Natural killer cell (primary cell): ENCODE results near the gene ATP9A. TPM values are rescaled to one million over a fixed set of nuclear protein-coding genes. Genes with fewer than 3 reads are reported as not detected.

Experiments used
- ATAC-seq, 3 donors: fragments of 150-1000 bp in 2 of 3; fragments of 200-7000 bp in 1 of 3; cut with Tn5 transposase; 1 replicate in 1 of 3; 2 replicates in 2 of 3; pipeline ENCODE4 v1.10.0; 2021; ENCODE audit warnings: mild to moderate bottlenecking in 2 of 3, moderate library complexity in 2 of 3
- DNase-seq, 2 donors: peaks; one replicate each; pipeline versions ENCODE4 v3.0.0 to v3.0.0-alpha.2; 2013 to 2021; ENCODE audit warnings: mixed read lengths in 1 of 2
- H3K27ac ChIP-seq: one replicate; pipeline ENCODE4 v1.5.1; 2013; ENCODE audit warnings: mild to moderate bottlenecking, low read length
- H3K27me3 ChIP-seq: one replicate; pipeline ENCODE4 v1.6.1; 2013; ENCODE audit warnings: low read length; ENCODE audit not compliant: control insufficient read depth, insufficient read depth
- H3K36me3 ChIP-seq: one replicate; pipeline ENCODE4 v1.6.1; 2013; ENCODE audit warnings: low read length; ENCODE audit not compliant: control insufficient read depth, insufficient read depth
- H3K4me1 ChIP-seq: one replicate; pipeline ENCODE4 v1.6.1; 2013; ENCODE audit warnings: low read length; ENCODE audit not compliant: control insufficient read depth, insufficient read depth
- H3K4me3 ChIP-seq: one replicate; pipeline ENCODE4 v1.5.1; 2013; ENCODE audit warnings: low read length
- H3K9me3 ChIP-seq: one replicate; pipeline ENCODE4 v1.6.1; 2013; ENCODE audit warnings: low read length; ENCODE audit not compliant: control insufficient read depth, insufficient read depth
- H3K27ac Mint-ChIP-seq, 2 donors: one replicate each; pipeline ENCODE4 v1.8.0; 2022; ENCODE audit warnings: mild to moderate bottlenecking in 2 of 2, mixed read lengths in 2 of 2, moderate library complexity in 1 of 2
- H3K27me3 Mint-ChIP-seq, 2 donors: one replicate each; pipeline ENCODE4 v1.8.0; 2022; ENCODE audit warnings: low read depth in 2 of 2, mixed read lengths in 2 of 2
- H3K36me3 Mint-ChIP-seq: one replicate; pipeline ENCODE4 v1.8.0; 2022; ENCODE audit warnings: mixed read lengths
- H3K4me1 Mint-ChIP-seq, 2 donors: one replicate each; pipeline ENCODE4 v1.8.0; 2022; ENCODE audit warnings: mixed read lengths in 2 of 2
- H3K4me3 Mint-ChIP-seq: one replicate; pipeline ENCODE4 v1.8.0; 2022; ENCODE audit warnings: mild to moderate bottlenecking, moderate library complexity, mixed read lengths
- H3K9me3 Mint-ChIP-seq, 2 donors: one replicate each; pipeline ENCODE4 v1.8.0; 2022; ENCODE audit warnings: mixed read lengths in 2 of 2
- CTCF ChIP-seq: fragments of 200-600 bp; IDR thresholded peaks from one replicate; pipeline ENCODE4 v1.8.0; 2022; ENCODE audit warnings: antibody characterized with exemption
- WGBS: methylation state at CpG from one replicate; pipeline ENCODE4 v1.1.7; 2013; ENCODE audit warnings: missing lambda C conversion rate; ENCODE audit not compliant: insufficient coverage; 5-methylcytosine and 5-hydroxymethylcytosine counted together
- intact Hi-C: fragments of 100-400 bp; cut with micrococcal nuclease; formaldehyde crosslinking; loops from one replicate; pipeline ENCODE4 v1.14.2; 2022
- total RNA-seq, 4 donors: library from RNA; stranded (reverse); fragments of 120-200 nt in 1 of 4; gene quantifications; one replicate each; pipeline versions ENCODE4 v1.2.3 to v1.2.4, GENCODE V29; 2013 to 2022

ATP9A gene
- total RNA-seq, 3 donors from 2014 or later (not counting 1 experiment from before 2014, with no cell fraction given), result 1.4 to 46.8 (median 1.9) TPM

DNA sequence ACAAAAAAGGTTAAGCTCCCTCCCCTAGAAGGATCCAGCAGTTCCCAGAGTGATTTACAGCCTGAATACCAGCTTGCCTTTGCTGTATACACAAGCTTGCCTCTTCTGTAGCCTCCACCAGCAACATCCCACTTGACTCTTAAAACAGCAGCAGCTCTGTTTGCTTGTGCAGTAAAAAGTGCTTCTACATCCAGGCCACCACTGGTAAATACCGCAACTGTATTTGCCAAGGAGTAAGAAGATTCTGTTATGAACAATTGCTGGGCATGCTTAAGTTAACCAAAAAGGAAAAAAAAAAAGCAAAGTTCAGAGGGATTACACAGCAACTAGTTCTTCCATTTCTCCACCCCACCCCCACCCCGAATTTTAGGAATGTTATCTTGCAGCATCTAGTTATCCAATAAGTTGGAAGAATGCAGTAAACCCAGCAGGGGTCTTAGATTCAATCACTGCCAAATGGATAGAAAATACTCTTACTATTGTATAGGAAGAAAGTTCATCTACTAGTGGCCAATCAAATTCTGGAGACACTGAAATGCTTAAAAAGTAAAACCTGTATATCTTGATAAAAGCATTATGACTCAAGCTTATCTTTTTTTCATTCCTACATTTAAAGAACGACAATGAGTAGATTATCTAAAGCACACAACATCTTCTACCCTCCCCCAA, 29.3 kb upstream of the ATP9A start:
- peaks cover 0 to 27% of the 10 kb centered on the region in 2 donors for H3K27me3 Mint-ChIP-seq
- H3K9me3 Mint-ChIP-seq, result no peaks in the 10 kb centered on the region
- no peak for ATAC-seq
- Histone ChIP-seq H3K4me3 (no peak overlapping the region), H3K4me1 (peaks cover 22% of the 10 kb centered on the region), H3K9me3 (no peaks in the 10 kb centered on the region), H3K27me3 (peaks cover 22% of the 10 kb centered on the region), H3K36me3 (no peaks in the 10 kb centered on the region), H3K27ac (no peak overlapping the region)
- intact Hi-C loops, result no loop called here
- no peak overlapping the region for H3K27ac Mint-ChIP-seq
- H3K4me1 Mint-ChIP-seq, result peaks cover 8 to 20% of the 10 kb centered on the region in 2 donors
- no peak for TF ChIP-seq CTCF
- H3K4me3 Mint-ChIP-seq, result no peak overlapping the region
- H3K36me3 Mint-ChIP-seq, result no peaks in the 10 kb centered on the region
- no peak for DNase-seq
- 75% methylated on average over 2 of the region's 3 CpGs for WGBS

- H3K27ac ChIP-seq, result no peak overlapping the region
- Mint-ChIP-seq H3K27me3 (peaks cover 0 to 20% of the 10 kb centered on the region in 2 donors), H3K4me1 (peaks cover 7 to 19% of the 10 kb centered on the region in 2 donors), H3K36me3 (no peaks in the 10 kb centered on the region), H3K27ac (no peak overlapping the region), H3K9me3 (no peaks in the 10 kb centered on the region), H3K4me3 (no peak overlapping the region)
- no peak for DNase-seq
- H3K4me3 ChIP-seq, result no peak overlapping the region
- no peak for ATAC-seq
- peaks cover 15% of the 10 kb centered on the region for H3K4me1 ChIP-seq
- TF ChIP-seq CTCF, result no peak
- H3K9me3 ChIP-seq, result no peaks in the 10 kb centered on the region
- H3K36me3 ChIP-seq, result no peaks in the 10 kb centered on the region
- peaks cover 15% of the 10 kb centered on the region for H3K27me3 ChIP-seq
- 95% methylated on average over 3 of the region's 3 CpGs for WGBS
- intact Hi-C loops, result no loop called here
These were observed 28.1 kb upstream of the ATP9A start for GRCh38 chr20:51796340-51796739.

GRCh38 chr20:51792960-51793359, 24.8 kb upstream of the ATP9A start:
- WGBS, result 76% methylated on average over 7 of the region's 7 CpGs
- no peaks in the 10 kb centered on the region for H3K9me3 Mint-ChIP-seq
- H3K4me1 Mint-ChIP-seq, result no peaks in the 10 kb centered on the region
- no peak overlapping the region for H3K27ac ChIP-seq
- no peak for ATAC-seq
- H3K27me3 Mint-ChIP-seq, result no peaks in the 10 kb centered on the region
- no peak for TF ChIP-seq CTCF
- intact Hi-C loops, result no loop called here
- no peaks in the 10 kb centered on the region for H3K36me3 ChIP-seq
- no peak for DNase-seq
- no peak overlapping the region for H3K4me3 ChIP-seq
- no peak overlapping the region for H3K27ac Mint-ChIP-seq
- no peak overlapping the region for H3K4me3 Mint-ChIP-seq
- H3K9me3 ChIP-seq, result no peaks in the 10 kb centered on the region
- H3K4me1 ChIP-seq, result no peaks in the 10 kb centered on the region
- no peaks in the 10 kb centered on the region for H3K36me3 Mint-ChIP-seq
- no peaks in the 10 kb centered on the region for H3K27me3 ChIP-seq

GRCh38 chr20:51791626-51792025, 23.4 kb upstream of the ATP9A start:
- H3K36me3 Mint-ChIP-seq, result no peaks in the 10 kb centered on the region
- H3K4me3 ChIP-seq, result no peak overlapping the region
- intact Hi-C loops, result no loop called here
- no peak overlapping the region for H3K4me3 Mint-ChIP-seq
- 95% methylated on average over 13 of the region's 13 CpGs for WGBS
- no peak overlapping the region for H3K27ac ChIP-seq
- no peaks in the 10 kb centered on the region for H3K36me3 ChIP-seq
- H3K4me1 ChIP-seq, result no peaks in the 10 kb centered on the region
- H3K9me3 ChIP-seq, result no peaks in the 10 kb centered on the region
- H3K27me3 Mint-ChIP-seq, result no peaks in the 10 kb centered on the region
- ATAC-seq (no peak), DNase-seq (no peak)
- H3K27ac Mint-ChIP-seq, result no peak overlapping the region
- no peaks in the 10 kb centered on the region for H3K9me3 Mint-ChIP-seq
- H3K4me1 Mint-ChIP-seq, result no peaks in the 10 kb centered on the region
- no peaks in the 10 kb centered on the region for H3K27me3 ChIP-seq
- TF ChIP-seq CTCF, result no peak
